NT2/D1 (cell line): ENCODE measurements around the gene LILRA6.
"Not testable (repeated sequence)": the region's sequence is repeated elsewhere in the genome, so short reads cannot be mapped to it uniquely, and the experiment has no call there.

ENCODE experiments used
- DNase-seq: peaks from one replicate; pipeline ENCODE4 v3.0.0-alpha.2; 2011; ENCODE audit warnings: low read depth, low spot score
- H3K27me3 ChIP-seq: 2 replicates; pipeline ENCODE4 v1.6.0; 2011; ENCODE audit warnings: mild to moderate bottlenecking; ENCODE audit not compliant: insufficient read length, insufficient read depth
- H3K36me3 ChIP-seq: 2 replicates; pipeline ENCODE4 v1.6.1; 2011; ENCODE audit warnings: mild to moderate bottlenecking, low read length, mixed read lengths; ENCODE audit not compliant: insufficient read depth, insufficient read length
- H3K4me1 ChIP-seq: 2 replicates; pipeline ENCODE4 v1.5.1; 2011; ENCODE audit not compliant: insufficient read depth, insufficient read length
- H3K4me3 ChIP-seq: 2 replicates; pipeline ENCODE4 v1.5.1; 2011; ENCODE audit warnings: low read depth; ENCODE audit not compliant: insufficient read length
- H3K9ac ChIP-seq: 2 replicates; pipeline ENCODE4 v1.6.0; 2011; ENCODE audit warnings: low read depth; ENCODE audit not compliant: insufficient read length
- H3K9me3 ChIP-seq: 2 replicates; pipeline ENCODE4 v1.5.1; 2011; ENCODE audit warnings: mild to moderate bottlenecking, low read length; ENCODE audit not compliant: insufficient read depth
- SUZ12 ChIP-seq: IDR thresholded peaks from 2 replicates; pipeline ENCODE4 v1.6.1; 2011; ENCODE audit not compliant: insufficient read length, insufficient read depth; ENCODE audit errors: extremely low read depth
- YY1 ChIP-seq: IDR thresholded peaks from 2 replicates; pipeline ENCODE4 v1.6.1; 2011; ENCODE audit not compliant: insufficient read length, insufficient read depth
- ZNF274 ChIP-seq: IDR thresholded peaks from 2 replicates; pipeline ENCODE4 v1.6.1; 2011; ENCODE audit warnings: mild to moderate bottlenecking, low read depth, low read length

The LILRA6 gene

GRCh38 chr19:54218960-54219661, 23.5 kb downstream of the LILRA6 start:
- H3K9me3 ChIP-seq = no peaks in the 10 kb centered on the region; the same call in 1 of the 2 replicates
- peaks cover 12% of the 10 kb centered on the region for H3K36me3 ChIP-seq
- no peaks in the 10 kb centered on the region for H3K27me3 ChIP-seq
- DNase-seq = no peak
- no peak overlapping the region for H3K9ac ChIP-seq
- peaks cover 8% of the 10 kb centered on the region for H3K4me1 ChIP-seq
- TF ChIP-seq ZNF274 = no peak
- TF ChIP-seq SUZ12 = no peak
- TF ChIP-seq YY1 = no peak
- H3K4me3 ChIP-seq = no peak overlapping the region

GRCh38 chr19:54218259-54218658, 24.3 kb downstream of the LILRA6 start:
- no peak for TF ChIP-seq YY1
- no peak for TF ChIP-seq ZNF274
- TF ChIP-seq SUZ12 = no peak
- peaks cover 8% of the 10 kb centered on the region for H3K4me1 ChIP-seq
- no peak for DNase-seq

GRCh38 chr19:54217517-54218247, 24.9 kb downstream of the LILRA6 start:
- H3K4me3 ChIP-seq, H3K27me3 ChIP-seq, DNase-seq, H3K4me1 ChIP-seq, H3K9me3 ChIP-seq, H3K9ac ChIP-seq: not testable (repeated sequence)
- H3K36me3 ChIP-seq = peaks cover 12% of the 10 kb centered on the region

More at GRCh38 chr19:54218259-54218658, 24.3 kb downstream of the LILRA6 start:
- Histone ChIP-seq H3K4me3 (no peak overlapping the region), H3K36me3 (peaks cover 12% of the 10 kb centered on the region), H3K27me3 (no peaks in the 10 kb centered on the region), H3K9me3 (no peaks in the 10 kb centered on the region; the same call in 1 of the 2 replicates), H3K9ac (no peak overlapping the region)

- no peak for TF ChIP-seq YY1
- no peak for TF ChIP-seq SUZ12
- TF ChIP-seq ZNF274 = no peak
- Histone ChIP-seq H3K9ac (no peak overlapping the region), H3K4me3 (no peak overlapping the region), H3K4me1 (peaks cover 5% of the 10 kb centered on the region), H3K27me3 (no peaks in the 10 kb centered on the region), H3K9me3 (no peaks in the 10 kb centered on the region; the same call in 1 of the 2 replicates), H3K36me3 (peaks cover 12% of the 10 kb centered on the region)
- no peak for DNase-seq
Observed at GRCh38 chr19:54216869-54217268, 25.7 kb downstream of the LILRA6 start.

- DNase-seq, H3K4me1 ChIP-seq, H3K9me3 ChIP-seq, H3K27me3 ChIP-seq, H3K9ac ChIP-seq, H3K4me3 ChIP-seq: not testable (repeated sequence)
- peaks cover 20% of the 10 kb centered on the region for H3K36me3 ChIP-seq
Observed at GRCh38 chr19:54214734-54215133, 27.9 kb downstream of the LILRA6 start.

GRCh38 chr19:54214217-54214616, 28.4 kb downstream of the LILRA6 start:
- H3K27me3 ChIP-seq, DNase-seq, H3K4me3 ChIP-seq, H3K9ac ChIP-seq, H3K4me1 ChIP-seq, H3K9me3 ChIP-seq: not testable (repeated sequence)
- peaks cover 23% of the 10 kb centered on the region for H3K36me3 ChIP-seq

GRCh38 chr19:54211235-54211634, 31.4 kb downstream of the LILRA6 start:
- no peak for DNase-seq
- no peak for TF ChIP-seq YY1
- Histone ChIP-seq H3K4me1 (peaks cover 22% of the 10 kb centered on the region), H3K9me3 (no peaks in the 10 kb centered on the region; the same call in 1 of the 2 replicates), H3K9ac (no peak overlapping the region), H3K4me3 (no peak overlapping the region), H3K27me3 (no peaks in the 10 kb centered on the region), H3K36me3 (peaks cover 40% of the 10 kb centered on the region)
